GM19455 (cell line): ENCODE measurements around the gene RPL35.

Experiments used
- ATAC-seq: cut with Tn5 transposase; IDR thresholded peaks from one replicate; pipeline ENCODE4 v1.9.1; 2021; ENCODE audit not compliant: unreplicated experiment

RPL35 gene

GRCh38 chr9:124877021-124877782 is 15.4 kb upstream of the RPL35 start:
- ATAC-seq = no peak

GRCh38 chr9:124875501-124875900 is 13.7 kb upstream of the RPL35 start:
- ATAC-seq = no peak

DNA sequence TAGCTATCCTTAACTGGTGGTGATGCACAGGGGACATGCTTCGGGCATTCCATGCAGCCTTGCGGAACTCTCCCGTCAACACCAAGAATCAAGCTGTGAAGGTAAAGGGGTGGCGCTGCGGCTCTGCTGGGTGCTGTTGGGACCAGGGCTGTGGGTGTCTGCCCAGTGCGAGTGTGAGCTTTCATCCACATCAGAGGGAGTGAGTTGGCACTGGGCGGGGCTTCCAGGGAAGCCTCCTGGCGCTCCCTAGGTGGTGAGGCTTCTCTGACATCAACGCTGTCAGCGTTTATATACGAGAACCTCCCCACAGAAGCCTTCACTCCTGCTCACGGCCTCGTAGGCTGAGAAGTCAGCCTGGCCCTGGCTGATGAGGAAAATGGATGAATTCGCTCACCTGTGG is 11.9 kb upstream of the RPL35 start:
- no peak for ATAC-seq

GRCh38 chr9:124871156-124871561 is 9.4 kb upstream of the RPL35 start:
- ATAC-seq = no peak

DNA sequence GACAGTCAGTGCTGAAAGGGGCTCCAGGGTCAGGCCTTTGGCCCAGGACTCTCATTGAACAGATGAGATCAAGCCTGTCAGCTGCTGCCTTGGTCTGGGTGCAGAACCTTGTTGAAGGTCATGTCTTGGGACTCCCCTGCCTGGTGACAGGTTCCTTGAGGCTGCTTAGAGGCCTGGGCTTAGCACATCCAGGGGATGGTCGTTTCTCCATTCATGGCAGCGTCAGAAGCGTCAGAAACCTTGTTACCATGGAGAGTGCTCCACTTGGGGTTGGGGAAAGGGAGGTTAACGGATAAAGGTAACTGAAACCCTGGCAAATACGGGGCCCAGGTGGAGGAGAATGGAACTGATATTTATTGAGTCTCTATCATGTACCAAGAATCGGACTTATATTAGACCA is 9.0 kb upstream of the RPL35 start:
- no peak for ATAC-seq

DNA sequence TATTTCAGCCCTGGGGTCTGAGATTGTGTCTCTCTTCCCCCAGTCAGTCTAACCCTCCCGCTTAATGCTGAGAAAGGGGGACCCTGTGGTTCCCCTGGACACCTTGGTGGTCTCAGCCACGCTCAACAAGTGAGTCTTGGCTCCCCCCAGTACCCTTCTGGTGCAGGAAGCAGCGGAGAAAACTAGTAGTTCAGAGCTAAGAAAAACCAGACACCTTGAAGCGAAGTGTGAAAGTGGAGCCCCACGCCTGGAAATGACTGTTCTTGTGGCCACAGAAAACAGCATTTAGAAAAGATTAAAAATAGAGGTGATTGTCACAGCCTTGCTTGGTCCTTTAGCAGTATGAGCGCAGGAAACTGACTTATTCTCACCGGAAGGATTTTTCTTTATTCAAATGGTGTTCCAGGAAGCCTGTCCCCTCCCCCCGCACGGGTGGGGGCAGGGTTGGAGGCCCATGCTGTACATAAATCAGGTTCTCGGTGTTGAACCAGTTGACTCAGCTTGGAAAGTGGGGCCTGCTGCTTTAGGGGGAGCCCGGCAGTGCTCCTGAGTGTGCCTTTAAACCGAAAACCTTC is 8.3 kb upstream of the RPL35 start:
- no peak for ATAC-seq

GRCh38 chr9:124869466-124869985 is 7.8 kb upstream of the RPL35 start:
- ATAC-seq = no peak

- peak; percentile 41 for ATAC-seq
These were observed 7.0 kb upstream of the RPL35 start for GRCh38 chr9:124868511-124869465.

DNA sequence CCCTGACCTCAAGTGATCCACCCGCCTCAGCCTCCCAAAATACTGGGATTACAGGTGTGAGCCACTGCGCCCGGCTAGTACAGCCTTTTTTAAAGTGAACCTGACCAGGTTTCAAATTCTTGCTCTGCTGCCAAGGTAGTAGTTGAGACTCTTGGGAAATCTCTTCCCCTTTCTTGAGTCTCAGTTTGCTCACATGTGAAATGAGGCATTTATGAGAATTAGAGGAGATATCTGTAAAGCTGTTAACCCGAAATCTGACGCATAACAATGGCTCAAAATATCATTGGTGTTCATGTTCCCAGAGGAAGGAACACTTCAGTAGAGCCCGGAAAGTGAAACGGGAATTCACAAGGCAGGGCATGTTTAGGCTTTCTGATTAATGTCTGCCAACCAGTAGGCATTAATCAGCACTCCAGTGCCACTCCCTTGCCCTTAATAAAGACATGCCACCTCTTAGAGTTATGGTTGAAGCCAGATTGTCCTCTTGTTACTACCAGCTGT is 1.7 kb upstream of the RPL35 start:
- ATAC-seq = no peak

DNA sequence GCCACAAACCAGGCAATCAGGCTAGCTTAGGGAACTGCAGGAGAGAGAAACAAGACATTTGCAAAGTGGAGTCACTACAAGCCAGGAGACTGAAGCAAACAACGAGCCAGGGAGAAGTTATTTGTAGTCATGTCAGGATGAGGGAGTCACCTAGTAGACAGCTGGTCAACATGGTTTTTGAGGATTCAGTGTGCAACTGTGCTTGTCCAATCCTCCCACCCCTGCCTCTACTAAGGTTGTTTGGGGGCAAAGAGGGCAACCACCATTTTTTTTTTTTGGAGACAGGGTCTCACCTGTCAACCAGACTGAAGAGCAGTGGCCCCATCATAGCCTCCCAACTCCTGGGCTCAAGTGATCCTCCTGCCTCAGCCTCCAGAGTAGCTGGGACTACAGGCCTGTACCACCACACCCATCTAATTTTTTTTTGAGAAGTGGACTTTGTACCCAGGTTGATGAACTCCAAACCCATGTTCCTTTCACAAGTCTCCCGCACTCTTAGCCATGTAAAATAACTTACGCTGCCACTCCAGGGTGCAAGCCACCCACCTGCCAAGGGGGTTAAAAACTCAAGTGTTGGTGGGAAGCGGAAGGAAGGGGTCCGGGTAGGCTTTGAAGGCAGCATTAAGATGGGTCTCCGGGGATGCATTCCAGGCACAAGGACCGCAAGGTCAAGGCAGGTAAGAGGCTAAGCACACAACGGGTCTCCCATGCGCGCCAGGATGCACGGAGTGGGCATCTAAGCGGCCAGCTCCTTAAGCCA is 995 bp downstream of the RPL35 start:
- no peak for ATAC-seq

DNA sequence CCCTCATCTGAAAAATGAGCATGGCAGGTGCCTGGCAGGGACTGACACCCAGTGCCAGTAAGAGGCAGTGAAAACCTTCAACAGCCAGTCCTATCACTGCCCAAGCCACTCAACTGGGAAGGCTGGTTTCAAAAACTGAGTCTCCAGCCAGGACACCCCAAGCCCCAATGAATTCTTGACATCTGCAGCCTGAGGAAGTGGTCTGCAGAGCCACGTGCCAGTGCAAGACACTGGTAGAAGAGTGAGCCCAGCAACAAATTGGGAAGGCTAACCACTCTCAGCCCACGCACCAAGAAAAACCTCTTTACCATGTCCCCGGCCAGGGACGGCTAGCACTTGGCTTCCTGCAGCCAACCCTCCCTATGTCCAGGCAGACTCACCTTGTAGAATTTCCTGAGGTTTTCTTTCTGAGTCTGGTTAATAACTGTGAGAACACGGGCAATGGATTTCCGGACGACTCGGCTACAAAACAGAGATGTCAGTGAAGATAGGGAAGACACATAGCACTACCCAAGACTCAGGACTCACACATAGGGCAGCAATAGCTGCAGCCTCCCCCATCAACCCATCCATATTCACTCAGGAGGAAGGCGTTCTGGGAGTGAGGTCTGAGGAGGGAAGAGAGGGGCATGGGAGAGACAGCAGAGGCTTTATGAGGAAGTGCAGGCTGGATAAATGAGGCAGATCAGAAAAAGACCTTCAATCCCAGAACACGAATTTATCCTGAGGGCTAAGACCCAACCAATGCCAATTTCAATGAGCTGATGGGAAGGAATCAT is 1.8 kb downstream of the RPL35 start:
- ATAC-seq = no peak

DNA sequence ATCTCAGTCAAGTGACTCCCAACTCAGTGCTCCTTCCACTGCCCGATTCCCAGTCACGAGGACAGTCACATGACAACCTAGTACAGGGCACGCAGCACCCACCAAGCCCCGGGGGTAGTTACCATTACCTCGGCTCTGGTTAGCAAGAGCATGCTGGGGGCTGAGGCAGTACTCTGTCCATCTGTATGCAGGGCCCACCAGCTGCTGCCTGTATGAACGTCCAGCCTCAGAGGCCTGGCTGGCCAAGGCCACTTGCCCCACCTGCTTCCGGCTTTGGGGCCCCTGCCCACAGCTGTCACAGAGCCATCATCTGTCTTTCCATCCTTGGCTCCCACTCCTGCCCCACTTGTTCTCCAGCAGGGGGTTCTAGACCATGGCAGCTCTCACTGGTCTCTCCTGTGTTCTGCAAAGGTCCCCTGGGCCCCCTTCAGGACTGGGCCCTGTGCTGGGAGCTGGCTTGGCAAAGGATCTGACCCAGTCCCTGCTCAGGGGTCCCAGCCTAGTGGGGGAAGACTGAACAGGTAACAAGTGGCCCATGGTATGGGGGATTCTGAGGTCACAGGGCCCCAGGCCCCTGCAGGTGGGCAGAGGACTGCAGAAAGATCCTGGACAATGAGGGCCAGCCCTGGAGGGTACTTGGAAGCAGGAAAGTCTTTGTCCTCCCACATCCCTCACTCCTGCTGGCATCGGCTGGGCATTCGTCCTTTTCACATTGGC is 3.3 kb downstream of the RPL35 start:
- ATAC-seq = no peak

DNA sequence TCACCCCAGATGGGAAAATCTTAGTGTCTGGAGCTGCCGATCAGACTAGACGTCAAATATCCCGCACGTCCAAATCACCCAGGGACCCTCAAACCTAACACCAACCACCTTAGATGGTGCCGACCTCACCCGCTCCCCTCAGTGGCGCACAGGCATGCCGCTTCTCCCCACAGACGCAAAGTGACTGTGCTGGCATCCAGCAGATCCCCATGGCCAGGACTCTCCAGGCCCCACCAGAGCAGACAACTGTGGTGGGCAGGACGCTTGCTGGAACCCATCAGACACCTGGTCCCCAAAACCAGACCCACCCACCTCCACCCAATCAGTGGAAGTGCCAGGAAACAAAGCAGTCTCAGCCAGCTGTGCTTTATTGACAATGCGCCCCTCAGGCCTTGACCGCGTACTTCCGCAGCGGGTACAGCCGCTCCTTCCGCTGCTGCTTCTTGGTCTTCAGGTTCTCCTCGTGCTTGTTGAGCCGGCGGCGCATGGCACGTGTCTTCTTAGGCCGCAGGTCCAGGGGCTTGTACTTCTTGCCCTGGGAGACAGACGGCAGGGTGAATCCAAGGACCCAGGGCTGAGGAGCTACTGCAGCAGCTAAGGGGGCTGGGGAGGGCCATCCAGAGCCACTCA is 4.1 kb downstream of the RPL35 start:
- no peak for ATAC-seq

- ATAC-seq = no peak
These were observed 5.6 kb downstream of the RPL35 start for GRCh38 chr9:124855944-124856765.

DNA sequence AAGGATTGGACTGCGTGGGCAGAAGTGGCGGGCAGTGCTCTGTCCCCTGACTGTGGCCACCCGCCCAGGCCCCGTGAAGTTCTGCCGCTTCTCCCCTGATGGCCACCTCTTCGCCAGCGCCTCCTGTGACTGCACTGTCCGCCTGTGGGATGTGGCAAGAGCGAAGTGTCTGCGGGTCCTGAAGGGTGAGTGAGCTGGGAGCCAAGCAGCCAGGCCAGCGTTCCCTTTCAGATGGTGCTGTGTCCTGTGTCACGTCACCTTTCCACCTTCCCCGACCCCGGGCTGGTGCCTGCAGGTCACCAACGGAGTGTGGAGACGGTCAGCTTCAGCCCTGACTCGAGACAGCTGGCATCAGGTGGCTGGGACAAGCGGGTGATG is 6.2 kb downstream of the RPL35 start:
- no peak for ATAC-seq

DNA sequence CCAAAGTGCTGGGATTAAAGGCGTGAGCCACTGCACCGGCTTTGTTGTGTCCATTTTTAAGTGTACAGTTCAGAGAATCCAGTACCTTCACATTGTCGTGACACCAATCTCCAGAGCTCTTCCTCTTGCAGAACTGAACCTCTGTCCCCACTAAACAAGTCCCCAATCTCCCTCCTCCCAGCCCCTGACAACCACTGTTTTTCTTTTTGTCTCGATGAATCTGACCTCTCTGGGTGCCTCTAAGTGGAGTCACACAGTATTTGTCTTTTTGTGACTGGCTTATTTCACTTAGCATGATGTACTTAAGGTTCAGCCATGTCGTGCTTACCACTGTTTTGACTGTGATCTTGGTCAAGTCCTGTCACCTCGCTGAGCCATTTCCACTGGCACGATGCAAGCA is 6.9 kb downstream of the RPL35 start:
- ATAC-seq = no peak

GRCh38 chr9:124854161-124854560 is 7.6 kb downstream of the RPL35 start:
- no peak for ATAC-seq

GRCh38 chr9:124853605-124854143 is 8.1 kb downstream of the RPL35 start:
- ATAC-seq = no peak
